ENCODE data around the gene CRYGB. TPM values are rescaled to one million over a fixed set of nuclear protein-coding genes. Genes with fewer than 3 reads are reported as not detected.
"Not testable (repeated sequence)": the region's sequence is repeated elsewhere in the genome, so short reads cannot be mapped to it uniquely, and the experiment has no call there.

CRYGB gene
- total RNA-seq, 1 experiment from 2014 or later = 0.87 TPM

DNA sequence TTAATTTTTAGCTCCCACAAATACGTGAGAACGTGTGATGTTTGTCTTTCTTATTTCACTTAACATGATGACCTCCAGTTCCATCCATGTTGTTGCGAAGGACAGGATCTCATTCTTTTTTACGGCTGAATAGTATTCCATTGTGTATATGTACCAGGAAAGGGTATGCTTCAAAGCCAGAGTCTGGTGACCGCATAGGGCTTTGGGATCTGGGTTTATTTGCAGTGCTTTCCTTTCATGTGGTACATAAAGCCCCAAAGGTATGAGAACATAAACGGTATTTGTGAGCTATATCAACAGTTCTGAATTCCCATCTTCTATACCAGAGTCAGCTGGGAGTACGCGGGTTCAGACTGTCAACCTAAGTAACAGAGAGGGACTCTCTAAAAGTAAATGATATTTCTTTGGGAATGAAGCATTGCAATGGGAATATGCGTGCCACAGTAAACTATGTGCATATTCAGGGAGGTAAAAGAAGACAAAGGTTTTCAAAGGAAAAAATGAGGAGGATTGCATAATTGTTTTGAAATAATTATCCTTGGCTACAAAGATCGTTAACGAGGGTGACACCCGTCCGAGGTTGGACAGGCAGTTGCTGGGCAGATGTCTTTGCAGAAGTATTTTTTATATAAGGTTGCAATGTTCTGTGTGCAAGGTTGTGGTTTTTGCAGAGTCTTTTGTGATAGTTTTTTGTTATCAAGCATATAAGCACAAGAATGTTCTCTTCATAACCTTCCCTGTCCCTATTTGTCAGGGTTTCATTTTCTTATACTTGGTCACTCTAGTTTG, 46.1 kb downstream of the CRYGB start:
- Mint-ChIP-seq H3K9me3 (0 out of 2 replicates have a peak, but pooled peaks cover 3% of the 10 kb centered on the region), H3K4me1 (peaks cover 30% of the 10 kb centered on the region), H3K27ac (no peak overlapping the region), H3K4me3 (no peak overlapping the region), H3K36me3 (no peaks in the 10 kb centered on the region), H3K27me3 (ENCODE audit: low read depth) (no peaks in the 10 kb centered on the region)
- DNase-seq (ENCODE audit: low spot score) = no peak
- no peak for TF ChIP-seq ZNF232 (CRISPR knock-in tag; IDR thresholded peaks at IDR 0.05)
- no peak for TF ChIP-seq RORB (CRISPR knock-in tag; IDR thresholded peaks at IDR 0.05)
- TF ChIP-seq, protein P1, sequence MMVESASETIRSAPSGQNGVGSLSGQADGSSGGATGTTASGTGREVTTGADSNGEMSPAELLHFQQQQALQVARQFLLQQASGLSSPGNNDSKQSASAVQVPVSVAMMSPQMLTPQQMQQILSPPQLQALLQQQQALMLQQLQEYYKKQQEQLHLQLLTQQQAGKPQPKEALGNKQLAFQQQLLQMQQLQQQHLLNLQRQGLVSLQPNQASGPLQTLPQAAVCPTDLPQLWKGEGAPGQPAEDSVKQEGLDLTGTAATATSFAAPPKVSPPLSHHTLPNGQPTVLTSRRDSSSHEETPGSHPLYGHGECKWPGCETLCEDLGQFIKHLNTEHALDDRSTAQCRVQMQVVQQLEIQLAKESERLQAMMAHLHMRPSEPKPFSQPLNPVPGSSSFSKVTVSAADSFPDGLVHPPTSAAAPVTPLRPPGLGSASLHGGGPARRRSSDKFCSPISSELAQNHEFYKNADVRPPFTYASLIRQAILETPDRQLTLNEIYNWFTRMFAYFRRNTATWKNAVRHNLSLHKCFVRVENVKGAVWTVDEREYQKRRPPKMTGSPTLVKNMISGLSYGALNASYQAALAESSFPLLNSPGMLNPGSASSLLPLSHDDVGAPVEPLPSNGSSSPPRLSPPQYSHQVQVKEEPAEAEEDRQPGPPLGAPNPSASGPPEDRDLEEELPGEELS (CRISPR knock-in tag; IDR thresholded peaks at IDR 0.05) = no peak
- TF ChIP-seq NFE2L1 (CRISPR knock-in tag; IDR thresholded peaks at IDR 0.05) = no peak
- no peak for TF ChIP-seq ETV6 (CRISPR knock-in tag; IDR thresholded peaks at IDR 0.05)
- no peak for TF ChIP-seq ZNF317 (CRISPR knock-in tag; IDR thresholded peaks at IDR 0.05; ENCODE audit: borderline replicate concordance, low read depth)
- TF ChIP-seq, protein P2, sequence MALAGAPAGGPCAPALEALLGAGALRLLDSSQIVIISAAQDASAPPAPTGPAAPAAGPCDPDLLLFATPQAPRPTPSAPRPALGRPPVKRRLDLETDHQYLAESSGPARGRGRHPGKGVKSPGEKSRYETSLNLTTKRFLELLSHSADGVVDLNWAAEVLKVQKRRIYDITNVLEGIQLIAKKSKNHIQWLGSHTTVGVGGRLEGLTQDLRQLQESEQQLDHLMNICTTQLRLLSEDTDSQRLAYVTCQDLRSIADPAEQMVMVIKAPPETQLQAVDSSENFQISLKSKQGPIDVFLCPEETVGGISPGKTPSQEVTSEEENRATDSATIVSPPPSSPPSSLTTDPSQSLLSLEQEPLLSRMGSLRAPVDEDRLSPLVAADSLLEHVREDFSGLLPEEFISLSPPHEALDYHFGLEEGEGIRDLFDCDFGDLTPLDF (CRISPR knock-in tag; IDR thresholded peaks at IDR 0.05) = no peak
- no peak for TF ChIP-seq SOX15 (CRISPR knock-in tag; IDR thresholded peaks at IDR 0.05)
- TF ChIP-seq NFATC4 (CRISPR knock-in tag; IDR thresholded peaks at IDR 0.05) = no peak
- TF ChIP-seq TP53 (CRISPR knock-in tag; IDR thresholded peaks at IDR 0.05) = no peak
- TF ChIP-seq JUN (CRISPR knock-in tag; IDR thresholded peaks at IDR 0.05) = no peak
- no peak for TF ChIP-seq TEAD4 (CRISPR knock-in tag; IDR thresholded peaks at IDR 0.05)
- TF ChIP-seq, protein P3, sequence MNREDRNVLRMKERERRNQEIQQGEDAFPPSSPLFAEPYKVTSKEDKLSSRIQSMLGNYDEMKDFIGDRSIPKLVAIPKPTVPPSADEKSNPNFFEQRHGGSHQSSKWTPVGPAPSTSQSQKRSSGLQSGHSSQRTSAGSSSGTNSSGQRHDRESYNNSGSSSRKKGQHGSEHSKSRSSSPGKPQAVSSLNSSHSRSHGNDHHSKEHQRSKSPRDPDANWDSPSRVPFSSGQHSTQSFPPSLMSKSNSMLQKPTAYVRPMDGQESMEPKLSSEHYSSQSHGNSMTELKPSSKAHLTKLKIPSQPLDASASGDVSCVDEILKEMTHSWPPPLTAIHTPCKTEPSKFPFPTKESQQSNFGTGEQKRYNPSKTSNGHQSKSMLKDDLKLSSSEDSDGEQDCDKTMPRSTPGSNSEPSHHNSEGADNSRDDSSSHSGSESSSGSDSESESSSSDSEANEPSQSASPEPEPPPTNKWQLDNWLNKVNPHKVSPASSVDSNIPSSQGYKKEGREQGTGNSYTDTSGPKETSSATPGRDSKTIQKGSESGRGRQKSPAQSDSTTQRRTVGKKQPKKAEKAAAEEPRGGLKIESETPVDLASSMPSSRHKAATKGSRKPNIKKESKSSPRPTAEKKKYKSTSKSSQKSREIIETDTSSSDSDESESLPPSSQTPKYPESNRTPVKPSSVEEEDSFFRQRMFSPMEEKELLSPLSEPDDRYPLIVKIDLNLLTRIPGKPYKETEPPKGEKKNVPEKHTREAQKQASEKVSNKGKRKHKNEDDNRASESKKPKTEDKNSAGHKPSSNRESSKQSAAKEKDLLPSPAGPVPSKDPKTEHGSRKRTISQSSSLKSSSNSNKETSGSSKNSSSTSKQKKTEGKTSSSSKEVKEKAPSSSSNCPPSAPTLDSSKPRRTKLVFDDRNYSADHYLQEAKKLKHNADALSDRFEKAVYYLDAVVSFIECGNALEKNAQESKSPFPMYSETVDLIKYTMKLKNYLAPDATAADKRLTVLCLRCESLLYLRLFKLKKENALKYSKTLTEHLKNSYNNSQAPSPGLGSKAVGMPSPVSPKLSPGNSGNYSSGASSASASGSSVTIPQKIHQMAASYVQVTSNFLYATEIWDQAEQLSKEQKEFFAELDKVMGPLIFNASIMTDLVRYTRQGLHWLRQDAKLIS (CRISPR knock-in tag; IDR thresholded peaks at IDR 0.05; ENCODE audit: borderline replicate concordance) = no peak
- TF ChIP-seq, protein P4, sequence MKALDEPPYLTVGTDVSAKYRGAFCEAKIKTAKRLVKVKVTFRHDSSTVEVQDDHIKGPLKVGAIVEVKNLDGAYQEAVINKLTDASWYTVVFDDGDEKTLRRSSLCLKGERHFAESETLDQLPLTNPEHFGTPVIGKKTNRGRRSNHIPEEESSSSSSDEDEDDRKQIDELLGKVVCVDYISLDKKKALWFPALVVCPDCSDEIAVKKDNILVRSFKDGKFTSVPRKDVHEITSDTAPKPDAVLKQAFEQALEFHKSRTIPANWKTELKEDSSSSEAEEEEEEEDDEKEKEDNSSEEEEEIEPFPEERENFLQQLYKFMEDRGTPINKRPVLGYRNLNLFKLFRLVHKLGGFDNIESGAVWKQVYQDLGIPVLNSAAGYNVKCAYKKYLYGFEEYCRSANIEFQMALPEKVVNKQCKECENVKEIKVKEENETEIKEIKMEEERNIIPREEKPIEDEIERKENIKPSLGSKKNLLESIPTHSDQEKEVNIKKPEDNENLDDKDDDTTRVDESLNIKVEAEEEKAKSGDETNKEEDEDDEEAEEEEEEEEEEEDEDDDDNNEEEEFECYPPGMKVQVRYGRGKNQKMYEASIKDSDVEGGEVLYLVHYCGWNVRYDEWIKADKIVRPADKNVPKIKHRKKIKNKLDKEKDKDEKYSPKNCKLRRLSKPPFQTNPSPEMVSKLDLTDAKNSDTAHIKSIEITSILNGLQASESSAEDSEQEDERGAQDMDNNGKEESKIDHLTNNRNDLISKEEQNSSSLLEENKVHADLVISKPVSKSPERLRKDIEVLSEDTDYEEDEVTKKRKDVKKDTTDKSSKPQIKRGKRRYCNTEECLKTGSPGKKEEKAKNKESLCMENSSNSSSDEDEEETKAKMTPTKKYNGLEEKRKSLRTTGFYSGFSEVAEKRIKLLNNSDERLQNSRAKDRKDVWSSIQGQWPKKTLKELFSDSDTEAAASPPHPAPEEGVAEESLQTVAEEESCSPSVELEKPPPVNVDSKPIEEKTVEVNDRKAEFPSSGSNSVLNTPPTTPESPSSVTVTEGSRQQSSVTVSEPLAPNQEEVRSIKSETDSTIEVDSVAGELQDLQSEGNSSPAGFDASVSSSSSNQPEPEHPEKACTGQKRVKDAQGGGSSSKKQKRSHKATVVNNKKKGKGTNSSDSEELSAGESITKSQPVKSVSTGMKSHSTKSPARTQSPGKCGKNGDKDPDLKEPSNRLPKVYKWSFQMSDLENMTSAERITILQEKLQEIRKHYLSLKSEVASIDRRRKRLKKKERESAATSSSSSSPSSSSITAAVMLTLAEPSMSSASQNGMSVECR (CRISPR knock-in tag; IDR thresholded peaks at IDR 0.05; ENCODE audit: borderline replicate concordance) = no peak
- TF ChIP-seq IRF2 (CRISPR knock-in tag; IDR thresholded peaks at IDR 0.05; ENCODE audit: borderline replicate concordance, low read depth) = no peak
- no peak for TF ChIP-seq ZNF219 (CRISPR knock-in tag; IDR thresholded peaks at IDR 0.05; ENCODE audit: borderline replicate concordance)
- TF ChIP-seq, protein P5, sequence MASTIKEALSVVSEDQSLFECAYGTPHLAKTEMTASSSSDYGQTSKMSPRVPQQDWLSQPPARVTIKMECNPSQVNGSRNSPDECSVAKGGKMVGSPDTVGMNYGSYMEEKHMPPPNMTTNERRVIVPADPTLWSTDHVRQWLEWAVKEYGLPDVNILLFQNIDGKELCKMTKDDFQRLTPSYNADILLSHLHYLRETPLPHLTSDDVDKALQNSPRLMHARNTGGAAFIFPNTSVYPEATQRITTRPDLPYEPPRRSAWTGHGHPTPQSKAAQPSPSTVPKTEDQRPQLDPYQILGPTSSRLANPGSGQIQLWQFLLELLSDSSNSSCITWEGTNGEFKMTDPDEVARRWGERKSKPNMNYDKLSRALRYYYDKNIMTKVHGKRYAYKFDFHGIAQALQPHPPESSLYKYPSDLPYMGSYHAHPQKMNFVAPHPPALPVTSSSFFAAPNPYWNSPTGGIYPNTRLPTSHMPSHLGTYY (CRISPR knock-in tag; IDR thresholded peaks at IDR 0.05) = no peak
- ATAC-seq = no peak
- ChIA-PET POLR2A (no interaction called here), CTCF (interaction anchor here (0.6 kb wide), 1 partner anchor 275 kb away, joined by 3 read pairs; no protein-coding TSS in a partner anchor)

DNA sequence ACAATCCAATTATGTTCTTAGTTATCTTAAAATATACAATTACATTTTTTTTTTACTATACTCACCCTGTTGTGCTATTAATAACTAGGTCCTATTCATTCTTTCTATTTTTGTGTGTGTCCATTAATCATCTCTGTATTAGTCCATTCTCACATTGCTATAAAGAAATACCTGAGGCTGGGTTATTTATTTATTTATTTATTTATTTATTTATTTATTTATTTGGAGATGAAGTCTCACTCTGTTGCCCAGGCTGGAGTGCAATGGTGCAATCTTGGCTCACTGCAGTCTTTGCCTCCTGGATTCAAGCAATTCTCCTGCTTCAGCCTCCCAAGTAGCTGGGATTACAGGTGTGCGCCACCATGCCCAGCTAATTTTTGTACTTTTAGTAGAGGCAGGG, 47.3 kb downstream of the CRYGB start:
- POLR2A ChIA-PET = not testable (repeated sequence)

More for the DNA sequence above, 47.3 kb downstream of the CRYGB start:
- DNase-seq (ENCODE audit: low spot score); H3K4me3 Mint-ChIP-seq; ATAC-seq; H3K27me3 Mint-ChIP-seq (ENCODE audit: low read depth); H3K36me3 Mint-ChIP-seq; CTCF ChIA-PET; H3K27ac Mint-ChIP-seq; H3K9me3 Mint-ChIP-seq: not testable (repeated sequence)
- peaks cover 22% of the 10 kb centered on the region for H3K4me1 Mint-ChIP-seq
